ENCODE results near the gene SYPL1. TPM values are rescaled to one million over a fixed set of nuclear protein-coding genes. Genes with fewer than 3 reads are reported as not detected.

SYPL1 gene
- total and polyA plus RNA-seq, 9 of the 15 experiments (the other 6 are each of a cell fraction or from before 2014, with no cell fraction given), result 23.8 to 214 (median 70.2) TPM

- Histone ChIP-seq H3K9ac (ENCODE audit: insufficient read depth in 1 of 2, low read depth in 2 of 2, low read length in 2 of 2) (no peak overlapping the region), H3K9me1 (ENCODE audit: control insufficient read depth, insufficient read depth, low read length) (no peaks in the 10 kb centered on the region), H3K9me3 (replicated peaks; ENCODE audit: control insufficient read depth, insufficient read depth, low read depth, low read length) (no peaks in the 10 kb centered on the region), H4K20me1 (replicated peaks; ENCODE audit: control insufficient read depth, insufficient read depth, low read length) (peaks cover 18% of the 10 kb centered on the region; the same call in 1 of the 2 replicates), H3K79me2 (ENCODE audit: control insufficient read depth, insufficient read depth, low read length) (peaks cover 75% of the 10 kb centered on the region), H3K36me3 (ENCODE audit: control insufficient read depth, insufficient read depth, low read length) (peaks cover 19% of the 10 kb centered on the region; the same call in 2 of the 3 replicates), H3K27ac (ENCODE audit: extremely low read depth, low read depth, low read length) (peak overlapping the region; percentile 7; the same call in 1 of the 3 replicates), H3K4me1 (replicated peaks in 1 of 2; ENCODE audit: control insufficient read depth in 2 of 2, insufficient read depth in 2 of 2, low read length in 2 of 2) (peaks cover 5 to 24% of the 10 kb centered on the region in 2 experiments; a peak in 4 of 5 replicates), H3K4me3 (no peak overlapping the region), H3K4me2 (ENCODE audit: insufficient read depth, low read length) (peak overlapping the region; percentile 32), H3K27me3 (ENCODE audit: control insufficient read depth in 2 of 2, insufficient read depth in 2 of 2, low read length in 2 of 2) (no peaks in the 10 kb centered on the region), H2AFZ (ENCODE audit: low read depth, low read length) (no peak overlapping the region)
- intact Hi-C loops (cut with micrococcal nuclease) (no loop called here), in situ Hi-C loops (cut with MboI) (no loop called here)
- peak; percentile 49 for FAIRE-seq
- peak in 2 of 4 experiments; percentile 67 to 76 for DNase-seq (ENCODE audit: extremely low read depth in 1 of 4, low spot score in 3 of 4)
- WGBS (ENCODE audit: insufficient coverage, low coverage, missing lambda C conversion rate), result 47% methylated on average over 6 of the region's 6 CpGs
- peak; percentile 84 for ATAC-seq
- no TSS peak for BruUV-seq (replicated peaks)
- ChIA-PET CTCF (ENCODE audit: low intra/inter-chr PET ratio) (no interaction called here), POLR2A (interaction anchor here (1.1 to 2.2 kb wide), 6 partner anchors 8 to 30 kb away, joined by 5 to 24 read pairs (median 6); partner anchors contain the start of gene SYPL1)
- no peak for TF ChIP-seq ZNF592 (IDR thresholded peaks at IDR 0.05)
- no peak for TF ChIP-seq ZNF274 (IDR thresholded peaks at IDR 0.05; ENCODE audit: borderline replicate concordance, low read depth, low read length)
- TF ChIP-seq RAD21 (CRISPR knock-in tag; conservative IDR thresholded peaks at IDR 0.05 in 1 of 2, IDR thresholded peaks at IDR 0.05 in 1 of 2), result 0 out of 4 replicates have a peak, but pooled peaks have one; percentile 6
- TF ChIP-seq EHMT2 (IDR thresholded peaks at IDR 0.05), result peak; percentile 77; the same call in 1 of the 2 replicates
- TF ChIP-seq GTF2E2 (tag; IDR thresholded peaks at IDR 0.05), result peak; percentile 43; the same call in 1 of the 2 replicates
- peak; percentile 51; the same call in 1 of the 2 replicates for TF ChIP-seq SMAD4 (CRISPR knock-in tag; conservative IDR thresholded peaks at IDR 0.05)
- TF ChIP-seq MLX (CRISPR knock-in tag; conservative IDR thresholded peaks at IDR 0.05), result no peak
- 0 out of 2 replicates have a peak, but pooled peaks have one; percentile 37 for TF ChIP-seq ZNF197 (CRISPR knock-in tag; IDR thresholded peaks at IDR 0.05; ENCODE audit: low read depth)
- no peak for TF ChIP-seq ZNF512 (tag; IDR thresholded peaks at IDR 0.05)
- TF ChIP-seq HDAC1 (IDR thresholded peaks at IDR 0.05), result peak in 1 of 2 experiments; percentile 84; a peak in 2 of 4 replicates
- no peak for TF ChIP-seq RHOXF2B (CRISPR knock-in tag; conservative IDR thresholded peaks at IDR 0.05)
- no peak for TF ChIP-seq ZNF184 (CRISPR knock-in tag; IDR thresholded peaks at IDR 0.05)
- peak; percentile 38; the same call in 1 of the 2 replicates for TF ChIP-seq CTBP1 (IDR thresholded peaks at IDR 0.05; ENCODE audit: borderline replicate concordance)
- TF ChIP-seq HES1 (IDR thresholded peaks at IDR 0.05; ENCODE audit: low read depth), result peak; percentile 85
These were observed 9.6 kb downstream of the SYPL1 start for GRCh38 chr7:106102387-106102966.

Data from K562 (cell line).